ENCODE data around the gene DLG1. TPM values are rescaled to one million over a fixed set of nuclear protein-coding genes. Genes with fewer than 3 reads are reported as not detected.

Gene DLG1
- total RNA-seq, 1 experiment from 2014 or later, result 90.2 TPM

DNA sequence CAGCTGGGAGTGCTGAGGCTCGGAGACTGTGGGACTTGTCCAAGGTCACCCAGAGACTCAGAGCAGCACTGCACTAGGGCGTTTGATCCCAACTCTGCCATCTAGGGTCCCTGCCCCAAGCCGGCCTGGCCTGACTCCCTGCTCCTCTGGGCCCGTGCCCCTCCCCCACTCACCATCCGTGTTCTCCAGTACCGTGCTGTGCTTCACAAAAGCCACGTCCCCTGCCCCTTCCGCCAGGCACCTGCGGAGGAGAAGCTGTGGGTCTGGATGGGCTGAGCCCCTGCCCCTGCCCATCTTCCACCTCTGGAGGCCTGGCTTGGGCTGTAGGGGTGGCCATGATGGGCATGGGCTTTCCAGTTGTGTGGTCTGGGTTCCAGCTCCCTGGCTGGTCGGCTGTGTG, 277.2 kb downstream of the DLG1 start:
- DNase-seq (ENCODE audit: low read depth, low spot score) (no peak), ATAC-seq (no peak)
- intact Hi-C loops (cut with micrococcal nuclease; ENCODE audit: unreplicated experiment) (no loop called here), in situ Hi-C loops (cut with HindIII; ENCODE audit: low pct_unique_long_range_greater_than_20kb, low sequenced_read_pairs) (no loop called here)
- Histone ChIP-seq H3K36me3 (ENCODE audit: control insufficient read depth, insufficient read depth, low read length) (no peaks in the 10 kb centered on the region), H3K9me3 (ENCODE audit: control insufficient read depth, insufficient read depth, low read depth, low read length) (no peaks in the 10 kb centered on the region), H3K27ac (ENCODE audit: low read length) (no peak overlapping the region), H3K4me1 (ENCODE audit: control insufficient read depth, insufficient read depth, low read length) (no peaks in the 10 kb centered on the region), H3K27me3 (ENCODE audit: control insufficient read depth, insufficient read depth, low read length) (no peaks in the 10 kb centered on the region), H3K4me3 (ENCODE audit: low read depth in 2 of 2, low read length in 2 of 2) (no peak overlapping the region)
- ChIA-PET POLR2A (no interaction called here), CTCF (interaction anchor here (0.6 kb wide), 2 partner anchors 15 to 511 kb away, joined by 3 to 7 read pairs; no protein-coding TSS in a partner anchor)
- no TSS peak for BruUV-seq (replicated peaks)
- TF ChIP-seq TCF7L2 (IDR thresholded peaks at IDR 0.05; ENCODE audit: low read depth, low read length), result no peak
- no peak for TF ChIP-seq CTCF (IDR thresholded peaks at IDR 0.05)
- TF ChIP-seq, protein P1, sequence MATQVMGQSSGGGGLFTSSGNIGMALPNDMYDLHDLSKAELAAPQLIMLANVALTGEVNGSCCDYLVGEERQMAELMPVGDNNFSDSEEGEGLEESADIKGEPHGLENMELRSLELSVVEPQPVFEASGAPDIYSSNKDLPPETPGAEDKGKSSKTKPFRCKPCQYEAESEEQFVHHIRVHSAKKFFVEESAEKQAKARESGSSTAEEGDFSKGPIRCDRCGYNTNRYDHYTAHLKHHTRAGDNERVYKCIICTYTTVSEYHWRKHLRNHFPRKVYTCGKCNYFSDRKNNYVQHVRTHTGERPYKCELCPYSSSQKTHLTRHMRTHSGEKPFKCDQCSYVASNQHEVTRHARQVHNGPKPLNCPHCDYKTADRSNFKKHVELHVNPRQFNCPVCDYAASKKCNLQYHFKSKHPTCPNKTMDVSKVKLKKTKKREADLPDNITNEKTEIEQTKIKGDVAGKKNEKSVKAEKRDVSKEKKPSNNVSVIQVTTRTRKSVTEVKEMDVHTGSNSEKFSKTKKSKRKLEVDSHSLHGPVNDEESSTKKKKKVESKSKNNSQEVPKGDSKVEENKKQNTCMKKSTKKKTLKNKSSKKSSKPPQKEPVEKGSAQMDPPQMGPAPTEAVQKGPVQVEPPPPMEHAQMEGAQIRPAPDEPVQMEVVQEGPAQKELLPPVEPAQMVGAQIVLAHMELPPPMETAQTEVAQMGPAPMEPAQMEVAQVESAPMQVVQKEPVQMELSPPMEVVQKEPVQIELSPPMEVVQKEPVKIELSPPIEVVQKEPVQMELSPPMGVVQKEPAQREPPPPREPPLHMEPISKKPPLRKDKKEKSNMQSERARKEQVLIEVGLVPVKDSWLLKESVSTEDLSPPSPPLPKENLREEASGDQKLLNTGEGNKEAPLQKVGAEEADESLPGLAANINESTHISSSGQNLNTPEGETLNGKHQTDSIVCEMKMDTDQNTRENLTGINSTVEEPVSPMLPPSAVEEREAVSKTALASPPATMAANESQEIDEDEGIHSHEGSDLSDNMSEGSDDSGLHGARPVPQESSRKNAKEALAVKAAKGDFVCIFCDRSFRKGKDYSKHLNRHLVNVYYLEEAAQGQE (IDR thresholded peaks at IDR 0.05; ENCODE audit: insufficient read depth in 1 of 2, low read depth in 2 of 2, low read length in 1 of 2), result no peak
- no peak for TF ChIP-seq SIN3A (IDR thresholded peaks at IDR 0.05; ENCODE audit: borderline replicate concordance, insufficient read depth, low read depth, low read length)
- TF ChIP-seq POLR2AphosphoS5 (IDR thresholded peaks at IDR 0.05; ENCODE audit: low read depth, low read length), result no peak

DNA sequence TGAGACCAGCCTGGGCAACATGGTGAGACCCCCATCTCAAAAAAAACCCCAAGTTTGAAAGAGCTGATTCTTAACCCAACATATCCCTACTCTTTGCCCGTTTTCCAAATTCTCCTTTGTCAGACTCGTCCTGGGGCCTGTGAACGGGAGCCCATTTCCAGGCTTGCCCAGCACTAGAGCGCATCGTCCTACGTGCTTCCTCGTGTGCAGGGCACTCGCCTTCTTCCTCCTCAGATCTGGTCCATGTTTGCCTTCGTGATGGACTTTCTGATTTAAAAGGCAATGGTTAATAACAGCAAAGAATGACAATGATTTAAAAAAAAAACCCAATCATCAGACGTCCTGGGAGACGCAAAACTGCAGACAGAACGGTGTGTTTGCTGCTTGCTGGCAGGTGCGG, 278.9 kb downstream of the DLG1 start:
- intact Hi-C loops (cut with micrococcal nuclease; ENCODE audit: unreplicated experiment) (no loop called here), in situ Hi-C loops (cut with HindIII; ENCODE audit: low pct_unique_long_range_greater_than_20kb, low sequenced_read_pairs) (no loop called here)
- H3K4me1 ChIP-seq (ENCODE audit: control insufficient read depth, insufficient read depth, low read length), result no peaks in the 10 kb centered on the region
- no peaks in the 10 kb centered on the region for H3K36me3 ChIP-seq (ENCODE audit: control insufficient read depth, insufficient read depth, low read length)
- no peak for TF ChIP-seq SIN3A (IDR thresholded peaks at IDR 0.05; ENCODE audit: borderline replicate concordance, insufficient read depth, low read depth, low read length)
- no peak for TF ChIP-seq TCF7L2 (IDR thresholded peaks at IDR 0.05; ENCODE audit: low read depth, low read length)
- TF ChIP-seq, protein P1 (IDR thresholded peaks at IDR 0.05; ENCODE audit: insufficient read depth in 1 of 2, low read depth in 2 of 2, low read length in 1 of 2), result no peak
- TF ChIP-seq CTCF (IDR thresholded peaks at IDR 0.05), result no peak
- TF ChIP-seq POLR2AphosphoS5 (IDR thresholded peaks at IDR 0.05; ENCODE audit: low read depth, low read length), result no peak
- CTCF ChIA-PET, result no interaction called here
- POLR2A ChIA-PET, result no interaction called here
- no peaks in the 10 kb centered on the region for H3K9me3 ChIP-seq (ENCODE audit: control insufficient read depth, insufficient read depth, low read depth, low read length)
- no peak overlapping the region for H3K4me3 ChIP-seq (ENCODE audit: low read depth in 2 of 2, low read length in 2 of 2)
- ATAC-seq, result no peak
- no peak overlapping the region for H3K27ac ChIP-seq (ENCODE audit: low read length)
- no TSS peak for BruUV-seq (replicated peaks)
- DNase-seq (ENCODE audit: low read depth, low spot score), result no peak
- no peaks in the 10 kb centered on the region for H3K27me3 ChIP-seq (ENCODE audit: control insufficient read depth, insufficient read depth, low read length)
